HEK293 (cell line): ENCODE measurements around the gene IPO11.

Experiments used
- CTCF ChIA-PET: fragments of 350-600 bp; formaldehyde crosslinking; extraction: SDS; loops from one replicate; lab custom pipeline; 2021; ENCODE audit warnings: antibody characterized with exemption; lab: Yijun Ruan, JAX
- POLR2A ChIA-PET: fragments of 300-600 bp; formaldehyde crosslinking; extraction: SDS; loops from one replicate; lab custom pipeline; 2020; ENCODE audit warnings: antibody characterized with exemption, inconsistent platforms; lab: Yijun Ruan, JAX
- H3K27ac ChIP-seq: fragments of 200-500 bp; sonication (Bioruptor generic); 2 replicates; pipeline ENCODE4 v1.5.1; 2014; ENCODE audit warnings: low read depth, low read length, control low read depth, inconsistent platforms; ENCODE audit errors: extremely low read depth
- H3K36me3 ChIP-seq, 2 experiments: fragments of 200-500 bp in 1 of 2; sonication (Bioruptor generic) in 1 of 2; 1 replicate in 1 of 2; 2 replicates in 1 of 2; pipeline ENCODE4 v1.5.1; 2014 to 2017; ENCODE audit warnings: inconsistent platforms in 2 of 2, low read length in 2 of 2; ENCODE audit not compliant: control insufficient read depth in 2 of 2, insufficient read depth in 1 of 2
- H3K4me1 ChIP-seq: fragments of 200-500 bp; sonication (Bioruptor generic); 2 replicates; pipeline ENCODE4 v1.5.1; 2014; ENCODE audit warnings: mild to moderate bottlenecking, low read length, inconsistent platforms; ENCODE audit not compliant: control insufficient read depth, insufficient read depth
- H3K4me3 ChIP-seq: 2 replicates; pipeline ENCODE4 v1.5.1; 2011; ENCODE audit warnings: low read depth, mild to moderate bottlenecking, control low read depth, low read length, moderate library complexity
- H3K9me3 ChIP-seq: fragments of 200-500 bp; sonication (Bioruptor generic); 2 replicates; pipeline ENCODE4 v1.5.1; 2014; ENCODE audit warnings: low read depth, low read length, inconsistent platforms; ENCODE audit not compliant: control insufficient read depth, insufficient read depth
- ATF2 ChIP-seq: fragments of 450-650 bp; formaldehyde crosslinking; IDR thresholded peaks from 2 replicates; pipeline ENCODE4 v1.5.1; 2016; ENCODE audit warnings: missing biosample characterization, missing genetic modification characterization, low read depth
- BCL11A ChIP-seq: fragments of 450-650 bp; formaldehyde crosslinking; IDR thresholded peaks from 2 replicates; pipeline ENCODE4 v1.5.1; 2016; ENCODE audit warnings: low read depth, missing biosample characterization, missing genetic modification characterization
- EGR2 ChIP-seq: fragments of 450-650 bp; formaldehyde crosslinking; IDR thresholded peaks from 2 replicates; pipeline ENCODE4 v1.5.1; 2016; ENCODE audit warnings: low read depth, missing biosample characterization, missing genetic modification characterization
- FEZF1 ChIP-seq: fragments of 450-650 bp; formaldehyde crosslinking; IDR thresholded peaks from 2 replicates; pipeline ENCODE4 v1.5.1; 2016; ENCODE audit warnings: missing biosample characterization, missing genetic modification characterization
- GLI4 ChIP-seq: fragments of 450-650 bp; formaldehyde crosslinking; IDR thresholded peaks from 2 replicates; pipeline ENCODE4 v1.5.1; 2016; ENCODE audit warnings: missing biosample characterization, missing genetic modification characterization
- KLF17 ChIP-seq: fragments of 450-650 bp; formaldehyde crosslinking; IDR thresholded peaks from 2 replicates; pipeline ENCODE4 v1.5.1; 2016; ENCODE audit warnings: missing biosample characterization, missing genetic modification characterization
- SETDB1 ChIP-seq: IDR thresholded peaks from one replicate; pipeline ENCODE4 v1.6.1; 2017; ENCODE audit warnings: mild to moderate bottlenecking, low read length, moderate library complexity, mixed read lengths; ENCODE audit not compliant: insufficient read length
- SP3 ChIP-seq: fragments of 450-650 bp; formaldehyde crosslinking; IDR thresholded peaks from 2 replicates; pipeline ENCODE4 v1.5.1; 2016; ENCODE audit warnings: missing biosample characterization, missing genetic modification characterization
- YY2 ChIP-seq: fragments of 450-650 bp; formaldehyde crosslinking; IDR thresholded peaks from 2 replicates; pipeline ENCODE4 v1.5.1; 2016; ENCODE audit warnings: missing biosample characterization, missing genetic modification characterization
- ZBTB48 ChIP-seq: fragments of 450-650 bp; formaldehyde crosslinking; IDR thresholded peaks from 2 replicates; pipeline ENCODE4 v1.5.1; 2016; ENCODE audit warnings: missing biosample characterization, missing genetic modification characterization
- ZFP37 ChIP-seq: fragments of 450-650 bp; formaldehyde crosslinking; IDR thresholded peaks from 2 replicates; pipeline ENCODE4 v1.5.1; 2016; ENCODE audit warnings: missing biosample characterization, missing genetic modification characterization
- ZNF112 ChIP-seq: fragments of 450-650 bp; formaldehyde crosslinking; IDR thresholded peaks from 2 replicates; pipeline ENCODE4 v1.5.0; 2017; ENCODE audit warnings: missing biosample characterization, missing genetic modification characterization
- ZNF132 ChIP-seq: fragments of 450-650 bp; formaldehyde crosslinking; IDR thresholded peaks from 2 replicates; pipeline ENCODE4 v1.5.1; 2017; ENCODE audit warnings: missing biosample characterization, missing genetic modification characterization, borderline replicate concordance
- ZNF138 ChIP-seq: fragments of 450-650 bp; formaldehyde crosslinking; IDR thresholded peaks from 2 replicates; pipeline ENCODE4 v1.5.1; 2016; ENCODE audit warnings: missing biosample characterization, missing genetic modification characterization, borderline replicate concordance
- ZNF146 ChIP-seq: fragments of 450-650 bp; formaldehyde crosslinking; IDR thresholded peaks from 2 replicates; pipeline ENCODE4 v1.5.1; 2016; ENCODE audit warnings: missing biosample characterization, missing genetic modification characterization
- ZNF16 ChIP-seq: fragments of 450-650 bp; formaldehyde crosslinking; IDR thresholded peaks from 2 replicates; pipeline ENCODE4 v1.5.1; 2016; ENCODE audit warnings: low read depth, missing biosample characterization, missing genetic modification characterization
- ZNF174 ChIP-seq: fragments of 450-650 bp; formaldehyde crosslinking; IDR thresholded peaks from 2 replicates; pipeline ENCODE4 v1.5.0; 2017; ENCODE audit warnings: missing biosample characterization, mild to moderate bottlenecking, missing genetic modification characterization
- ZNF18 ChIP-seq: fragments of 450-650 bp; formaldehyde crosslinking; IDR thresholded peaks from 2 replicates; pipeline ENCODE4 v1.5.1; 2016; ENCODE audit warnings: missing biosample characterization, missing genetic modification characterization
- ZNF184 ChIP-seq: fragments of 450-650 bp; IDR thresholded peaks from 2 replicates; pipeline ENCODE4 v1.5.1; 2018; ENCODE audit warnings: missing biosample characterization, mild to moderate bottlenecking, missing genetic modification characterization
- ZNF239 ChIP-seq: fragments of 450-650 bp; formaldehyde crosslinking; IDR thresholded peaks from 2 replicates; pipeline ENCODE4 v1.5.1; 2016; ENCODE audit warnings: missing biosample characterization, missing genetic modification characterization
- ZNF302 ChIP-seq: fragments of 450-650 bp; formaldehyde crosslinking; IDR thresholded peaks from 2 replicates; pipeline ENCODE4 v1.5.1; 2016; ENCODE audit warnings: missing biosample characterization, missing genetic modification characterization, low read depth
- ZNF362 ChIP-seq: fragments of 450-650 bp; formaldehyde crosslinking; IDR thresholded peaks from 2 replicates; pipeline ENCODE4 v1.5.1; 2016; ENCODE audit warnings: missing biosample characterization, missing genetic modification characterization
- ZNF513 ChIP-seq: fragments of 450-650 bp; IDR thresholded peaks from 2 replicates; pipeline ENCODE4 v1.5.1; 2018; ENCODE audit warnings: missing biosample characterization, missing genetic modification characterization
- ZNF529 ChIP-seq: fragments of 450-650 bp; formaldehyde crosslinking; IDR thresholded peaks from 2 replicates; pipeline ENCODE4 v1.5.1; 2017; ENCODE audit warnings: missing genetic modification characterization, missing biosample characterization; ENCODE audit not compliant: insufficient replicate concordance
- ZNF580 ChIP-seq: fragments of 450-650 bp; formaldehyde crosslinking; IDR thresholded peaks from 2 replicates; pipeline ENCODE4 v1.5.1; 2016; ENCODE audit warnings: missing biosample characterization, missing genetic modification characterization
- ZNF623 ChIP-seq: fragments of 450-650 bp; formaldehyde crosslinking; IDR thresholded peaks from 2 replicates; pipeline ENCODE4 v1.5.1; 2016; ENCODE audit warnings: missing biosample characterization, missing genetic modification characterization
- ZNF624 ChIP-seq: fragments of 450-650 bp; formaldehyde crosslinking; IDR thresholded peaks from 2 replicates; pipeline ENCODE4 v1.5.1; 2017; ENCODE audit warnings: missing biosample characterization, missing genetic modification characterization
- ZNF660 ChIP-seq: fragments of 450-650 bp; IDR thresholded peaks from 2 replicates; pipeline ENCODE4 v1.5.1; 2018; ENCODE audit warnings: missing biosample characterization, mild to moderate bottlenecking, missing genetic modification characterization
- ZNF785 ChIP-seq: fragments of 450-650 bp; formaldehyde crosslinking; IDR thresholded peaks from 2 replicates; pipeline ENCODE4 v1.5.1; 2016; ENCODE audit warnings: missing biosample characterization, missing genetic modification characterization

Gene IPO11

GRCh38 chr5:62596096-62596495 lies 183.5 kb downstream of the IPO11 start:
- Histone ChIP-seq H3K36me3 (peaks cover 8 to 16% of the 10 kb centered on the region in 2 experiments), H3K27ac (no peak overlapping the region), H3K9me3 (no peaks in the 10 kb centered on the region), H3K4me1 (no peaks in the 10 kb centered on the region), H3K4me3 (no peak overlapping the region)
- CTCF ChIA-PET: no interaction called here
- TF ChIP-seq ZNF624 (tag by site-specific recombination): no peak
- TF ChIP-seq SETDB1: no peak
- TF ChIP-seq ZNF138 (tag by site-specific recombination): no peak
- TF ChIP-seq YY2 (tag by site-specific recombination): no peak
- no peak for TF ChIP-seq ZNF580 (tag by site-specific recombination)
- TF ChIP-seq ZNF302 (tag by site-specific recombination): no peak
- no peak for TF ChIP-seq ZNF660 (tag by site-specific recombination)
- no peak for TF ChIP-seq ZNF132 (tag by site-specific recombination)
- no peak for TF ChIP-seq ZNF184 (tag by site-specific recombination)
- no peak for TF ChIP-seq ZNF174
- no peak for TF ChIP-seq BCL11A
- no peak for TF ChIP-seq ZNF16 (tag by site-specific recombination)
- no peak for TF ChIP-seq ATF2 (tag by site-specific recombination)
- no peak for TF ChIP-seq ZNF18 (tag by site-specific recombination)
- no peak for TF ChIP-seq ZNF513 (tag by site-specific recombination)
- TF ChIP-seq GLI4 (tag by site-specific recombination): no peak
- POLR2A ChIA-PET: interaction anchor here (0.7 kb wide), 1 partner anchor 626 kb away, joined by 3 read pairs; no protein-coding TSS in a partner anchor

GRCh38 chr5:62596691-62597090 lies 184.1 kb downstream of the IPO11 start:
- POLR2A ChIA-PET: no interaction called here
- Histone ChIP-seq H3K9me3 (no peaks in the 10 kb centered on the region), H3K27ac (no peak overlapping the region), H3K36me3 (peaks cover 2 to 13% of the 10 kb centered on the region in 2 experiments), H3K4me3 (no peak overlapping the region), H3K4me1 (no peaks in the 10 kb centered on the region)
- TF ChIP-seq ZNF184 (tag by site-specific recombination) (no peak), ZBTB48 (tag by site-specific recombination) (no peak), ZNF239 (tag by site-specific recombination) (no peak), ZNF785 (tag by site-specific recombination) (no peak), ZNF112 (tag by site-specific recombination) (no peak), EGR2 (tag by site-specific recombination) (no peak), ZNF362 (no peak), ZNF146 (tag by site-specific recombination) (no peak), ZNF529 (no peak), KLF17 (tag by site-specific recombination) (no peak), ZFP37 (tag by site-specific recombination) (no peak), ZNF623 (tag by site-specific recombination) (no peak), FEZF1 (no peak), GLI4 (tag by site-specific recombination) (no peak), SP3 (no peak)
- CTCF ChIA-PET: no interaction called here
